NT2/D1 (cell line): ENCODE data around the gene STX2.

Source experiments
- YY1 ChIP-seq: IDR thresholded peaks from 2 replicates; pipeline ENCODE4 v1.6.1; 2011; ENCODE audit not compliant: insufficient read length, insufficient read depth
- ZNF274 ChIP-seq: IDR thresholded peaks from 2 replicates; pipeline ENCODE4 v1.6.1; 2011; ENCODE audit warnings: mild to moderate bottlenecking, low read depth, low read length

GRCh38 chr12:130825771-130826150 lies 13.3 kb downstream of the STX2 start:
- TF ChIP-seq ZNF274 (no peak), YY1 (no peak)
